NCI-H2029 (cell line): Measurements from ENCODE around the gene RETREG1.
A peak's percentile ranks its signal among the peaks of the same experiment; 100 is the strongest.
"Not testable (repeated sequence)": the region's sequence is repeated elsewhere in the genome, so short reads cannot be mapped to it uniquely, and the experiment has no call there.

Experiments
- DNase-seq: peaks from one replicate; lab custom pipeline; 2025; lab: John Stamatoyannopoulos, UW

Gene RETREG1

GRCh38 chr5:16487456-16487855 lies 129.3 kb downstream of the RETREG1 start:
- no peak for DNase-seq

DNA sequence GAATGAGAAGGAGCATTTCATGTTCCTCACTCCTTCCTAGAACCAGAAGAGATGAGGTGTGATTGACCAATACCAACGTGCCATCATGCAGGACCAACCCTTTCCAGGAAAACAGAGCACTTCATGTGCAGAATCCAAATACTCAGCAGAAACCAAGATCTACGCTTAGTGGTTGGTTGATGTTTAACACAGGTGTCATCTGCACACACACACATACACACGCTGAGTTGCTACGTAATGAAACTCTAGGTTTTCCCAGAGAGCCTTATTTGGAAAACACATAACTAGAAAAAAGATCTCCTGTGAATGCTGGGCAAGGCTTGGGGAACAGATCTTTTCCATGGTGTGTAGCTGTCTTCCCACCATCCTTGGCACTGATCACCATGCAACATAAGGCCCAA lies 130.1 kb downstream of the RETREG1 start:
- DNase-seq = no peak

DNA sequence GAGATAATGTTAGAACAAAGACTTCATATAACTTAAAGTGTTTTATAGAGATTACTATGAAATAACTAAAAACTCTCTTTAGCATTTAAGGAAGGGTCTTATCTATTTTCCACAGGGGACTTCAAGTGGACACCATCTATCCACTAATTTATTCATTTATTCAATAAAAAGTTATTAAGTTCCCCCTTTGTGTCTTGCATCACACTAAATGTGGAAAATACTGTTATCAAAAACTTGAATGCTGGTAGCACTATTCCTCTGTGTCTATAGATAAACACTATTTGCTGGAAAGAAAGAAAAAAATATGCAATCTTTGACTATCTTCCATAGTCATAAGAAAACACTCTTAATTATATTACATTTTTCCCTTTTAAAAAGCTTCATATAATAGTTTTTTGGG lies 131.1 kb downstream of the RETREG1 start:
- no peak for DNase-seq

DNA sequence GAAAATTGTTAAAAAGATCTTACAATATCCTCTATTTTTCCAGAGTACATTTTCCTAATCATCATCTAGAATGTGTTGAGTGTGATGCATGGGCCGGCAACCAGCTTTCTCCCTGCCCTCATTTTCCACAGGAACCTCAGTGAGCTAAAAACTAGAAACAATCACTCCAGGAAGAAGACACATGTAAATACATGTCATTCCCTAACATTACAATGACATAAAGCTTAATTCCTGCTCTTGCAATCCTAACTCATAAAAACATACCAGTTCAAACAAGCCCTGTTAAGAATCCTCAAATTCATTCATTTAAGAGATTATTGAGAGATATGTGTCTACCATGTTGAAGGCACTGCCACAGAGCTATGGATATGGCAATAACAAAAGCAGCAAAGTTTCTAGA lies 132.7 kb downstream of the RETREG1 start:
- no peak for DNase-seq

DNA sequence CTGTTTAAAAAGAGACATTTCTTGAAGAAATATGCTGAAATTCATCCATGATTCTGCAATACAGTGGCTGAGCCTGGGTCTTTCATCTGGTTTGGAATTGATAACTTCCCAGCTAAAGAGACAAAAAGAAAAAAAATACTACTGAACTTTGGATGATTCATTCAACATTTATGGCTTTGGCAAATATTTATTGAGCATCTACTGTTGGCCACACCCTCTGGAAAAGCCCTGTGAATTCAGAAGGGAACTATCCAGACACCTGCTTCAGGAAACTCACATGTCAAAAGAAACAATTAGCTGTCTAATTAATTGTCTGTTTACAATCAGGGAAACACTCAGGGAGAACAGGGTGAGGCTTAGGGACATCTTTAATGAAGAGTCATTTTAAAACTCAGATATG lies 133.4 kb downstream of the RETREG1 start:
- DNase-seq = no peak

DNA sequence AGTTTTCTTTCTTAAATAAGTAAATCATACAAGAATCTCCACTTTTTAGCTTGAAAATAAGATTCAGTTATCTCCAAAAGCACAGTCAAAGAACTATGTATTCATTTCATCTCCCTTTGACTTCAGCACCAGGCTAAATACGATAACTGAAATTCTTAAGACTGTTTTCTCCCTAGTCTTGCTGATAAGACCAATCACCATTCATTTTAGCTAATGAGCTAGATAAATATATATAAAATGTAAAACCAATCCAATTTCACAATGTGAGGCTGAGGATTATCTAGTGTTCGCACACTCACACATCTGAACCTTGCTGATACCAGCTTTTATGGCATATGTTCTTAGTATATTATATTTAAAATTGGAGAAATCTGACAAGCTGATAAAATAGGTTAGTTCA lies 133.9 kb downstream of the RETREG1 start:
- DNase-seq = no peak

DNA sequence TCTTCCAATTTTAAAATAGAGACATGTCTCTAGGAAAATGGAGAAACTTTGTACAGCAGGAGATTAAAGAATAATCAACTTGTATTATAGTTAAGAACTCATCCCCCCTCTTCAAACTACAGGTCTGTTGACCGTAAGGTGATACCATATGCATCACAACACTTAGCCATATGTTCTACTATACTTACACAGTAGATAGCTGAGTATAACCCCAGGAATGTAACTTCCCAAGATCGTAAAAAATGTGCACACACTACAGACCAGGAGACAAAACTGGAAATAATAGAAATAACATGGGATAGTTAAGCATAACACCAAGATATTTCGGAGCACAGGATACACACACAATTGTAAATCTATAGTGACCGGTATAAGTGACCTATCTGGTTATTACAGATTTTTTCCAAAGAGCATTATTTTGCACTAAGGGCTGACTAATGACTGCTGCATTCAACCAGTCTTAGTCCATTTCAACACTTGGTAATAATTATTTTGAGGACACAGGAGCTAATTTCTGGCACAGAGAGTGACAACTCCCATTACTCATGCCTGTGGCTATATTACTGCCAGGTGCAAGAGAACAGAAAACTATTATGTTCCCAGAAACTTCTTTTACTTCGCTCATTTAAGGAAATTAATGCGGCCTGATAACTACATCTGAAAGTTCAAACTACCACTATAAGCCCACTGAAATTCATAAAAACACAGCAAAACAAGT lies 135.8 kb downstream of the RETREG1 start:
- no peak for DNase-seq

DNA sequence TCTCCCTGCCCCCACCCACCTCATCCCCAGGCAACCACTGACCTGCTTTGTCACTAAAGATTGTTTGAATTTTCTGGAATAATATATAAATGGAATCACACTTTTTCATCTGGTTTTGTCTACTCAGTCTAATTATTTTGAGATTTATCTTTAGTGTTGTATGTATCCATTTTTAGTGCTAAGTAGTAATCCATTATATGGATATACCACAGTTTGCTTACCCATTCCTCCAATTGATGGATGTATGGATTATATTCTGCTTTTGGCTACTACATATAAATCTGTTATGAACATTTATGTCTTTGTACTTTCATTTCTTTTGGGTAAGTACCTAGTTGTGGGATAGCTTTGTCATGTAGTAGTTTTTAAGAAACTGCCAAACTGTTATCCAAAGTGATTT lies 136.7 kb downstream of the RETREG1 start:
- no peak for DNase-seq

- DNase-seq = no peak
Measured at GRCh38 chr5:16477541-16477940, 139.3 kb downstream of the RETREG1 start.

DNA sequence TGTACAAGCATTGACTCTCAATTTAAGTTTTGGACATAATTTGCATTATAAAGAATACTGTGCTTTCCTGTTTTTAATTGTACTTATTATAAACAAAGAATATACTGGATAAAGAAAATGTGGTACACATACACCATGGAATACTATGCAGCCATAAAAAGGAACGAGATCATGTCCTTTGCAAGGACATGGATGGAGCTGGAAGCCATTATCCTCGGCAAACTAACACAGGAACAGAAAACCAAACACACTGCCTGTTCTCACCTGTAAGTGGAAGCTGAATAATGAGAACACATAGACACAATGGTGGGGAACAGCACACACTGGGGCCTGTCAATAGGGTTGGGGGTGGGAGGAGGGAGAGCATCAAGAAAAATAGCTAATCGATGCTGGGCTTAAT lies 140.4 kb downstream of the RETREG1 start:
- not testable (repeated sequence) for DNase-seq

GRCh38 chr5:16471387-16471786 lies 145.4 kb downstream of the RETREG1 start:
- DNase-seq = no peak

GRCh38 chr5:16467363-16468219 lies 149.2 kb downstream of the RETREG1 start:
- DNase-seq = no peak

DNA sequence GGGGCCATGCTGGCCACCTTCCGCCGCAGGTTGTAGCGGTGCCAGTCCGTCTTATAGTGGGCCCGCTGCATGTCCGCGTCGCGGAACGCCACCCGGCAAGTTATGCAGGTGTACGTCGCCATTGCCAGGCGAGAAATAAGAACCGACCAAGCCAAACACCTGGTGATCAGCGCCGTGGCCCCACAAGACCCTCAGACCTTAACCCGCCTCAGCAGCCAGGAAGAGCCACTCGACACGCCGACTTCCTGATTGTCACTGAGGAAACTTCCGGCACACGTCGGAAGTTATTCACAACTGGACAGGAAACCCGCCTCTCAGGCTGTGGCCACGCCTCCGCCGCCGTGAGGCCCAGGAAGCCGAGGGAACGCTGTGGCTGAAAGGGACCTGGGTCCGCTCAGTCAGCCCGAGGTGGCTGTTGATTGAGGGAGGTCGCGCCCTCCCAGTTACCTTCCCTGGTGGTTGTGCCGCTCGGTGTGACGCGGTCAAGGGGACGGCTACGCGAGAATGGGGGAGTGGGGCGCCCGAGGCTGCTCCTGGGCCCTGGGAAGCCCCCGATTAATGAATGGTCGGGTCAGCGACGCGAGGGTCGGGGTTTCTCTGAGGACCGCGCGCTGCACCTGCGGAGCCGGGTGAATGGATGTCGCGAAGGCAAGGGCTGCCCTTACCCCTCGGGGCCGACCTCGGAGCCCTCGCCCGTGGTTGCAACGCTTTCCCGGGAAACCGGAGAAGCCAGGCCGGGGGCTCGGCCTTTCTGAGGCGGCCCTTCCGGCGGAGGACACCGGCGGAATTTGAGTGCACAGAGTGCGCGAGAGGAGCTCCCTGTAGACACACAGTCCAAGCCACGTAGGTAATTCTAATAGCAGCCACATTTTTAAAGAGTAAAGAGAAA lies 151.0 kb downstream of the RETREG1 start, which contains the start of gene ZNF622:
TSS of gene ZNF622 (minus strand) at position 257 of the 889 bp plus-strand sequence. CDS start at position 122, 135 bp downstream.
- DNase-seq = peak; percentile 91

- no peak for DNase-seq
Measured at GRCh38 chr5:16464664-16465543, 151.9 kb downstream of the RETREG1 start.

GRCh38 chr5:16464231-16464630 lies 152.6 kb downstream of the RETREG1 start:
- no peak for DNase-seq

DNA sequence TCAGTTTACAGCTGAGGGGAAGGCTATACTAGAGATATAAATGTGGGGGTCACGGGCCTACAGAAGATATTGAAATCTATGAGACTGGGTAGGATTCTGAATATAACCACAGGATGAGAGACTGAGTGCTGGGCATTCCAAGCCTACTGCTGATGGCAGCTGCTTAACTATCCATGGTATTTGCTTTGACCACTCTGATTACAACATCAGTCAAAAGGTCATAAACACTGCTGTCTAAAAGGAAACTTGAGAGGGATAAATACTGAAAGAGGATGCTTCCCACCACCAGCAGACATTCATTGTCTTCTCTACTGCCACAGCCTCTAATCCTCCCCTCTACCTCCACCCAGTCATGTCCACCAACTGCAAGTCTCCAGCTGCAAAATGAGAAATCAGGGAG lies 155.0 kb downstream of the RETREG1 start:
- DNase-seq = no peak

GRCh38 chr5:16461026-16461425 lies 155.8 kb downstream of the RETREG1 start:
- DNase-seq = no peak

- DNase-seq = no peak
Measured at GRCh38 chr5:16459451-16459850, 157.3 kb downstream of the RETREG1 start.

- DNase-seq = no peak
Measured at GRCh38 chr5:16457853-16458252, 158.9 kb downstream of the RETREG1 start.

DNA sequence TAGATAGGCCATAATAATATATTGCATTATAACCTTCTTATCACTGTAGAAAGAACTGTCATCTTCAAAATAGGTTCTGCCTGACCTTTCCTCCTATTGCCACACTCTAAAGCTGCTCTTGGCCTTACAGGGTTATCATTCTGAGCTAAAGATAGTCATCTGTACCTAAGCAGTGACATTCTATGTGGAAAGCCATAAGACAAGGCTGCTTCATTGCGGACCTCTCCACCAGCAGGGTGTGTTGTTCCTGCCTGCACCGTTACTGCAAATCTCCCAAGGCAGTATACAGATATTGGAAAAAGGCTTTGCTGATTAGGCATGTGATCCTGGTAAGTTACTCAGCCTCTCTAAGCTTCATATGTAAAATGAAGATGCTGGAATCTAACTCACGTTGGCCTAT lies 159.3 kb downstream of the RETREG1 start:
- DNase-seq = no peak
